Measurements from ENCODE around the gene TBX2.
"Not testable (repeated sequence)": the region's sequence is repeated elsewhere in the genome, so short reads cannot be mapped to it uniquely, and the experiment has no call there.

TBX2 gene

GRCh38 chr17:61399131-61400065, at the start of gene TBX2:
TSS of gene TBX2 (plus strand) at chr17:61399843. CDS start at chr17:61400177, 334 bp downstream.
- no peak for DNase-seq

- DNase-seq = no peak
Measured at GRCh38 chr17:61351745-61352407, 47.8 kb upstream of the TBX2 start.

GRCh38 chr17:61352408-61352770, 47.3 kb upstream of the TBX2 start:
- DNase-seq = no peak

- DNase-seq = no peak
Measured at GRCh38 chr17:61352781-61353491, 46.7 kb upstream of the TBX2 start.

- no peak for DNase-seq
Measured at GRCh38 chr17:61353615-61354014, 46.0 kb upstream of the TBX2 start.

- DNase-seq = no peak
Measured at GRCh38 chr17:61354895-61355874, 44.5 kb upstream of the TBX2 start.

- not testable (repeated sequence) for DNase-seq
Measured at GRCh38 chr17:61357061-61357460, 42.6 kb upstream of the TBX2 start.

- DNase-seq = not testable (repeated sequence)
Measured at GRCh38 chr17:61359513-61359912, 40.1 kb upstream of the TBX2 start.

GRCh38 chr17:61360318-61360943, 39.2 kb upstream of the TBX2 start:
- no peak for DNase-seq

GRCh38 chr17:61361084-61361483, 38.6 kb upstream of the TBX2 start:
- no peak for DNase-seq

GRCh38 chr17:61362396-61362795, 37.2 kb upstream of the TBX2 start:
- no peak for DNase-seq

- DNase-seq = no peak
Measured at GRCh38 chr17:61362852-61363600, 36.6 kb upstream of the TBX2 start.

- no peak for DNase-seq
Measured at GRCh38 chr17:61363601-61364462, 35.8 kb upstream of the TBX2 start.

GRCh38 chr17:61364463-61364846, 35.2 kb upstream of the TBX2 start:
- DNase-seq = no peak

GRCh38 chr17:61366076-61366714, 33.4 kb upstream of the TBX2 start:
- DNase-seq = no peak

GRCh38 chr17:61366715-61367413, 32.8 kb upstream of the TBX2 start:
- DNase-seq = no peak

- no peak for DNase-seq
Measured at GRCh38 chr17:61368049-61368831, 31.4 kb upstream of the TBX2 start.

- no peak for DNase-seq
Measured at GRCh38 chr17:61368832-61369450, 30.7 kb upstream of the TBX2 start.

Data from activated effector memory CD4-positive, alpha-beta T cell treated with anti-CD3 and anti-CD28 coated beads, Interleukin-2, amount 50 U/mL, for 16 hours (primary cell).